ENCODE data around the gene MTFMT.
"Not testable (repeated sequence)": the region's sequence is repeated elsewhere in the genome, so short reads cannot be mapped to it uniquely, and the experiment has no call there.

MTFMT gene

DNA sequence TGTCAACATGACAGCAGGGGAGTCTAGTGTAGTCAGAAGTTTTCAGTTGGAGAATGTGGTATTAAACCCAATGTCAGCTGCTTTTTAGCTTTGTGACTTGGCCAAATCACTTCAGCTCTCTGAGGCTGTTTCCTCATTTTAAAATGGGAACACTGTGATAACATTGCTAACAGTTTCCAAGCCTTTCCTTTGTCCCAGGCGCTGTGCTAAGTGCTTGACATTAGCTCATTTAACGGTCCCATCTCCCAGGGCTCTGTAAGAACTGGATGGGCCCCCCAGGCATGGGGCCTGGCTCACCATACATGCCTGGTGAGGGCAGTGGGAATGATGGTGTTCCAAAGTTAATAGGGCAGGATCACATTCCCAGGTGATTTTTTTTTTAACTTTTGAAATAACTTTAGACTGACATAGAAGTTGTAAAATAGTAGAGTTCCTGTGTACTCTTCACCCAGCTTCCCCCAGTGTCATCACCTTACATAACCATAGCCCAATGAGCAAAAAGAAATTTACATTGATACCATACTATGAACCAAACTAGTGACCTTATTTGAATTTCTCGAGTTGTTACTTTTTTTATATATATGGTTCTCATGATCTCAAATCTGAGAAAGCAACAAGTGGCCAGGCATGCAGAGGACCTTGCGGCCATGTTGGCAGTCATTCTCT is 30.6 kb upstream of the MTFMT start:
- DNase-seq = no peak

DNA sequence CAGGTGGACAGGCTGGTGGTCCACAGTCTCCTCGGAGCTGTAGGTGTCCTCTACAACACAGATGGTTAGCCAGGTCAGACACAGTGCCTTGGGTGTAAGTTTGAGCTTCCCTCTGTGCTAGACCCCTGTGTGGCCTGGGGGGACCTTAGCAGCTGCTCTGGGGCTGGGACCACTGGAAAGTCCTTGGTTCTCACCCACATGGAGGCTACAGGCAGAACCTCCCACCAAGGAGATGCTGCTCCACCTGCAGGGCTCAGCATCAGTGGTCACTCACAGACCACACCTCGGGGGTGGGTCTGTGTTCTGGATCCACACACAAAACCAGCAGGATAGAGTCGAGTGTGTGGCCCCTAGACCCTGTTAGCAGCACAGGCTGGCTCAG is 29.9 kb upstream of the MTFMT start:
- no peak for DNase-seq

DNA sequence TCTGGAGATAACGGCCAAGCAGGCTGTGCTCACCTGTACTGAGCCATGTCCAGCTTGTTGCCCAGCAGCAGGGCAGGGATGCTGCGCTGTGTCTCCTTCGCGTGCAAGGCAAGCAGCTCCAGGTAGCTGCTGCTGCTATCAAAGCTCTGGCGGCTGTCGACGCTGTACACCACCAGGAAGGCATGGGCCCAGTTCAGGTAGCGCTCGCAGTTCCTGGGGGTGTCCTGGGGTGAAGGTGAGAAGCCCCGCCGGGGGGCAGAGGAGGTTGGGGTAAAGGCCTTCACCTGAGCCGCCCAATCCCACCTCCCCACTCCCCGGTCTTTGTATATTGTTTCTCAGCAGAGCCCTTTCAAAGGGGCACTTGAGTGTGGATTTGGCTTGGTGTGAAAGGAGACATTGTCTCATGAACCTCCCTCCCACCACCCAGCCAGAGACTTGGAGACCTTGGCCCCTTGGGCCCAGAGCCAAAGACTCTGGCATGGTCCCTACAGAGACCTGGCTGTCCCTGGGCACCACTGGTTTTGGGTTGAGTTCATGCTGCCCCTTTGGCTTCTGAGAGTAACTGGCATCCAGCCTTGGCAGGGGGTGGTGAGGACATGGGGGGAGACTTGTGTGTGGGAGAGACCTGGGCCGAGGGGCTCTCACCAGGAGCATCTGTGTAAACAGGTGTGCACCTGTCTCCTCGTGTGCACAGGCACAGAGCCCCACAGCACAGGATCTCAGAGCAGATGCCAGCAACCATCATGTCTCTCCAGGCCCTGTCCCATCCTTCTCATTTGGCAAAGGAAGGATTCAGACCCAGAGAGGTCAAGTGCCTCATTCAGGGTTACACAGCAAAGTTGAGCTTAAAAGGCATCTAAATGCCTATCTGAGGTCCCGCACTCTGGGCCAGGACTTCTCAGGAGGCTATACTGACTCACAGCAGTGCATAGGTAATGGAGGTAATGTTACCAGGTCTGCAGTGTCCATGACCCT is 29.2 kb upstream of the MTFMT start:
- no peak for DNase-seq

DNA sequence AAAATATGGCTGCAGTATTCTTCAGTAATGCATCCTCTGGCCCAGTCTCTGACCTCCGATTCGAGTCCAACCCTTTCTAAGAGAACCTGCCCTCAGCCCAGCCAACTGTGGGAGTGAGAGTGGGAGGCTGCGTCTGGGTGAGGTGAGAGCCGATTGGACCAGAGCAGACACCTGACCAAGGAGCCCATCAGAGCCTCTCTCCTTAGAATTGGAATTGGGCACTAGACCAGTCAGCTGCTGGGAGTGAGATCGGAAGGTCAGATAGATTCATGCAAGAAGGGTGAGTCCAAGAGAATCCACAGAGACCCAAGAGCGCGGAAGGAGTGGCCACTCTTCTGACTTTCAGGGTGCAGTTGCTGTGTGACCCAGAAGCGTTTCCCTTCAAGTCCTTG is 28.1 kb upstream of the MTFMT start:
- DNase-seq = no peak

DNA sequence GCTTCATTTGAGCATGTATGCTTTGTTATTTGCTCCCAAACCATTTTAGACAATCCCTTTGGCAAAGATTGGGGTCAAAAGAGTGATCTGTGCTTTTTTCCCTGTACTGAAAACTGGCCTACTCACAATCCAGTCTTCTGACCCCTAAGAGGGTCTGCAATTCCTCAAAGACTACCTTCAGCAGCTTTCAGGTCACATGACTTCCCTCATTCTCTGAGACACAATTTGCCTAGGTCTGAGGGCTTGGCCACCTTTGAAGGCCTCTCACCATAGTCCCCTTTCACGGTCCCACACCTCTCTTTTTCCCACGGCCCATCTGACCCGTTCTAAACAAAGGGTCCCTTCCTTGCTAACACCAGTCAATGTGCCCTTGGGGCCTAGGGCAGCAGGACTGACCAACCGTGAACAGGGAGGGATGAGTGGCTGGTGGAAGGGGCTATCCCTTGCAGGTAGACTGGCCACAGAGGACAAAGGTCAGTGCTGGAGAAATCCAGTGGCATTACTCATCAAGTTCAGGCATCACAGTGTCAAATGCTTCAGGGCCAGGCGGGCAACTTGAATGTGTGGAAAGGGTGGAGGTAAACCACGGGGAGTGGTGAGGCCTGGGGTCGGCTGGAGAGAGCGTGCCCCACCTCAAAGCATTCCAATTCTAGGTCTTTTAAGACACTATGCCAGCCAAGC is 27.6 kb upstream of the MTFMT start:
- DNase-seq = no peak

DNA sequence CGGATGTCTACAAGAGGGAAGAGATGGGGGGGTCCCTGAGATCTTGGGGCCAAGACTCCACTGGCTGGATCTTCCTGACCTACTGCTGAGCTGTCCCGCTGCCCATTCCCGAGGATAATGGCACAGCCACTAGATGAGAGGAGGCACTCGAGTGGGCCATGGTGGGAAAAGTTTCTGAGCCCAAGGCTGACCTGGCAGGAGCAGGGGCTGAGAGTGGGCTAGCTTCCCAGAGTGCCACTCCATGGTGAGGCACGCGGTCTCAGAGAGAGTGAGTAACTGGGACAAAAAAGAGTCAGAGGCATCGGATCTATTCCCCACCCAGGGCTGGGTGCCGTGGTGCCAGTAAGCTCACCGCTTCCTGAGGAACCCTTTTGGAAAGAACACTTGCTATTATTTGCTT is 26.7 kb upstream of the MTFMT start:
- no peak for DNase-seq

DNA sequence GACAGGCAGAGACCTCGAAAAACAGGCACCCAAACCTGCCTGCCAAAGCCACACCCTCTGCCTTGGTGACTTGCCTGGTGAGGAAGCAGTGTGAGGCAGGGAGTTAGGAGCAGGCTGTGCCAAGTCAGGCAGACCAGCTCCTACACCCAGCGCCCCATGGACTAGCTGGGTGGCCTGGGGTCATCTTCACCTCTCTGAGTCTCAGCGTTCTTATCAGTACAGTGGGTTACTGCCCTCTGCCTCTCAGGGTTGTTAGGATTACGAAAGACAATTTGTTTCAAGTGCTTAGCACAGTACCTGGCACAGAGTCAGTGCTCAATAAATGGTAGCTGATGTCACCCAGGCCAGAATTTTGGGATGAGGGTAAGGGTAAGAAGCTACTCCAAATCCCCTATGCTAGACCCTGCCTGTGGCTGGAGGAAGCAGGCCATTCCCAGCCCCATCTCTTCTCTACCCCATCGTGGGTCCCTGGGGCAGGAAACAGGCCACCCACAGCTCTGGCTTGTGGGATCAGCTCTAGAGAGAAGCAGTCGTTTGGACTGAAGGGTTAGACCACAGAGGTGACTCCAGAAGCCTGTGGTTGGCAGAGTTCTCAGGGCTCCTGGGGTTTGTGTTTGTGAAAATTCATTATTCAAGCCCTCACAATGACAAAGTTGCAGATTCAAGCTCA is 25.9 kb upstream of the MTFMT start:
- no peak for DNase-seq

DNA sequence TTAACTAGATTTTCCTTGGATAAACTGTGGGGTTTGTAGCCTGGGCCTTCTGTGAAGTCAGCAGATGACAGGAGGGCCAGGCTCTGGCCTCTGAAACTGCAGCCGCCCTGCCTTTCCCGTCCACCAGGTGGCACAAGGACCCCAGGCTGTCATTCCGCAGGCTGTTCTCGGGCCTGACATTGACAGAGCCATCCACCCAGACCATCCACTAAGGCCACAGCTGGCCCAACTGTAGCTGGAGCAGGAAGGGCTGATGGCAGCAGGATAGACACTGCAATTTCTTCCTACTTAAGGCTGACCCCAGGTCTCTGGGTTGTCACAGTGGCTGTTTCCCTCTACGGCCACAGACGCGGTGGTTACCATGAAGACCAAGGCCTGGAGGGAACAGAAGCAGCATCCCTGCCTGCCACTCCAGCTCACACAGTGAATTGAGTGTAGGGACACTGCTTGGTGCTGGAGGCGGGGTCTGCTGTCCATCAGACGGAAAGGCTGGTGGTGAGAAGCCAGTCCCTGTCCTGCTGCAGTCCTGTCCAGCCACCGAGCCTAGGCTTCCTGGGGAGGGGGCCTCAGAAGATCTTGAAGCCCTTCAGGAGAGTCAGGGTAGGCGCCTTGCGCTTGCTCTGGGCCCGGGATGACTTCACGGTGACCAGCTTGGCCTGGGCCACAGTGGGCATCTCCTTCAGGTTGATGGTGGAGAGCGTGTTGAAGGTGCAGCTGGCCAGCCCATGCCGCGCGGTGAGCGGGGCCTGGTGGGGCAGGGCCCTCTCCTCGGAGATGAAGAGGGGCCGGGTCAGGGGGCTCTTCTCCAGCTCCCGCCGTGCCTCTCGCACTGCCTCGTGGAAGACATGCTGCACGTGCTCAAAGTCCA is 25.1 kb upstream of the MTFMT start:
- peak; percentile 47 for DNase-seq

DNA sequence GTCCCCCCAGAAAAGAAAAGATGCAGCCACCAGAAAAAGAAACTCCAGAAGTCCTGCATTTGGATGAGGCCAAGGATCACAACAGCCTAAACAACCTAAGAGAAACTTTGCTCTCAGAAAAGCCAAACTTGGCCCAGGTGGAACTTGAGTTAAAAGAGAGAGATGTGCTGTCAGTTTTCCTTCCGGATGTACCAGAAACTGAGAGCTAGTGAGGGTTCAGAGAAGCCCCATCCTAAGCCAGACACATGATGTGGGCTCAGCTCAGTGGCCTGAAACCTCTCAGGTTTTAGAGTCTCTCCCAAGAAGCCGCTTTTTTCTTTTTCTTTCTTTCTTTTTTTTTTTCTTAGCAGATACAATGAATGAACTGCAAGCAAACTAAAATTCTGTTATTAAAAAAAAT is 23.5 kb upstream of the MTFMT start:
- DNase-seq = no peak

DNA sequence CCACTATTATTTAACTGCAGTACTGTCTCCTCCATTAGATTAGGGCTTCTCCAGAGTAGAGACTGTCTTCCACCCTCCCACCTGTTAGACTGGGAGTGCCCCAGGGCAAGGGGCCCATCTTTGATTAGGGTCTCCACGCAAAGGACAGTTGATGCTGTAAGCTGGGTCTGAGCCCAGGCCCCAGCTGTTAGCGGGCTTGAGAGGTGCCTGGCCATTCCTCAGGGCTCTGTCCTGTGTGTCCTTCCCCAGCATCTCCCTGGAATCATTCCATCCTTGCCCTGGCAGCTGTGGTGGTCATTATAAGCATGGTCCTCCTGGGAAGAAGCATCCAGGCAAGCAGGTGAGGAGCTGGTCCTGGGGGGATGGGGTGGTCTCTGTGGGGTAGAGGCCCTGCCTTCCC is 21.8 kb upstream of the MTFMT start:
- no peak for DNase-seq

DNA sequence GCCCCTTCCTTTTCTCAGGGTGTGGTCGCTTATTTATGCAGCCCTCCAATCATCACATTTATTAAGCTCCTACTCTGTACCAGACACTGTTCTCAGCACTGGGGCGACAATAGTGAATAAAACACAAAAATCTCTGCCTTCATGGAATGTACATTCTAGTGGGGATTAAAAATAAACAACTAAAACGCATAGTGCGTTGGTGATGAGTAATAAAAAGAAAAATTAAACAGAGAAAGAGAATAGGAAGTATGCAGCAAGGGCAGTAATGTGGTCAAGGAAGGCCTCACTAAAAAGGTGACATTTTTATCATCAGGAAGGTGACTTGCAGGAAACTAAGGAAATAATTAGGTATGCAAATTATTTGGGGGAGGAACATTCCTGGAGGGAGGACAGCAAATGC is 20.8 kb upstream of the MTFMT start:
- no peak for DNase-seq

DNA sequence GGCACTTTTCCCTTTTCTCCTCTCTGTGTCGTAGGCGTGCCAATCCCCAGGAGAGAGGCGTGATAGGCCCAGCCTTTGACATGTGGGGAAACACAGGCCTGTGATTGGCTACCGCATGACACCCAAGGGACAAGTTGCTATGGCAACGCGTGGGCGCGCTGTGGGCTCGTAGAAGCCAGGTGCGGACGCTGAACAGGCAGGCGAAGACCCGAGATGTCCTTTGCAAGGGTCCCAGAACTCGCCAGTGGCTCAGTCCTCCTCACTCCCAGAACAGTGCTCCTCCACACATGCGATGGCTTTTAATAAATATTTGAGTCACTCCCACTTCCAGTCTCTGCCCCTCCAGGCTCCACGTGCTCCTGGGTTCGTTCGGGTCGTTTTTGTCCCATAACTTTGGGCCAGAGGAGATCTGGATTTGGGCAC is 20.0 kb upstream of the MTFMT start:
- DNase-seq = peak; percentile 95

DNA sequence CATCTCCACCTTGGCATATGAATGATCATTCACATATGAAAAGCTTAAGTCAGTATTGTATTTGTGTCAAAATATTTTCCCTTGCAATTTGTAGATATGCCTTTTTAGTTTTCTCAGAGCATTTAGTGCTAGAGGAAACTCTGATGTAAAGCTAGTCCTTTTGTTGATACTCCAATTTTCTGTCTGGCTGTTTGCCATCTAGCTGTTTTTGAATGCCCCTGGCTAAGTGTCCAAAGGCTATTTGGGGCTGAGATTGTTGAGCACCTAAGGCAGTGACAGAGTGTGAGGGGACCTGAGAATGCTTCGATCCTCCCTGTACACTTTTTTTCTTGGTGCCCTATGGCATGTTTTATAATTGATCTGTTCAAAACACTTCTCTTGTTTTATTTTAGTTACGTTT is 18.8 kb upstream of the MTFMT start:
- DNase-seq = no peak

DNA sequence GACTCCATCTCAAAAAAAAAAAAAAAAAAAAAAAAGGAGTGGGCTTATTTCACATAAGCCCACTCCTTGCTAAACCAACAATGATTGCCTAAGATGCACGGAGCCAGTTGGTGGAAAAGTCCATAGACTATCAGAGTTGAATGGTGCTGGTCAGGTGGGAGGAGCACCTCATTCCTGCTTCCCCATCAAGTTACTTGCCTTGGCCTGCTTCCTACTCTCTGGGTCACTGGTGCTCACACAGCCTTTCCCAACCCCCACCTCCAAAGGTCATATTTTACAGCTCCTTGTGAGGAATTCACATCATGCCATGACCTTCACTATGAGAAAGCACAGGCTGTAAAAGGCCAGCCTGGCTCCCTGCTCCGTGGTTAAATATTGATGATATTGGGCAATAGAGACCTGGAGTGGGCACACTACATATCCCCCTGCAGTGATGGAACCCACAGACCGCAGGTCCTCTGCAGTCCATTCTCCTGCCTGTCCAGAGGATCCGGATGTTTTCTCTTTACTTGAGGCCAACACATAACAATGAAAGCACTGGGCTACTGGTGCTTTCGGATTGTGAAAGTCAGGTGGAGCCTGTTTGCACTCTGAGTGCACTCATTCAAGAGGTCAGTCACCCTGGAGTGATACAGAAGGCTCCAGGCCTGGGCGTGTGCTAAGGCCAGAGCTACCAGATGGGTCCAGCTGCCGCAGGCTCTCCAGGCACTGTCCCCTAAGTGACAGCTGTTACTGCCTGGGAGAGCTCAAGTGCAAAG is 15.5 kb upstream of the MTFMT start, which contains the start of gene SLC51B:
Gene SLC51B, plus strand, starts transcription at position 664 of the 758 bp plus-strand sequence. CDS start 4,618 bp downstream, outside the sequence.
- DNase-seq = no peak

DNA sequence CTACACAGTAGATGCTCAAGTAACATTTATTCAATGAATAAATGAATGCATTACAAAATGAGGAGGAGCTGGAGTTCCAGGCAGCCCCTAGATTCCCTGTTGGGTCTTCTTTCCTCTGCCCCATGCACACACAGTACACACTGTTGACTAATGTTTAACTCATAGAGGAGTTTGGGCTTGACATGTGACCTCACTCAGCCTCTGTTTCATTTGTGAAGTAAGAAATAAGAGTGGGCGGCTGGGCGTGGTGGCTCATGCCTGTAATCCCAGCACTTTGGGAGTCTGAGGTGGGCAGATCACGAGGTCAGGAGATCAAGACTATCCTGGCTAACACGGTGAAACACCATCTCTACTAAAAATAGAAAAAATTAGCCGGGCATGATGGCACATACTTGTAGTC is 14.8 kb upstream of the MTFMT start:
- DNase-seq = not testable (repeated sequence)

DNA sequence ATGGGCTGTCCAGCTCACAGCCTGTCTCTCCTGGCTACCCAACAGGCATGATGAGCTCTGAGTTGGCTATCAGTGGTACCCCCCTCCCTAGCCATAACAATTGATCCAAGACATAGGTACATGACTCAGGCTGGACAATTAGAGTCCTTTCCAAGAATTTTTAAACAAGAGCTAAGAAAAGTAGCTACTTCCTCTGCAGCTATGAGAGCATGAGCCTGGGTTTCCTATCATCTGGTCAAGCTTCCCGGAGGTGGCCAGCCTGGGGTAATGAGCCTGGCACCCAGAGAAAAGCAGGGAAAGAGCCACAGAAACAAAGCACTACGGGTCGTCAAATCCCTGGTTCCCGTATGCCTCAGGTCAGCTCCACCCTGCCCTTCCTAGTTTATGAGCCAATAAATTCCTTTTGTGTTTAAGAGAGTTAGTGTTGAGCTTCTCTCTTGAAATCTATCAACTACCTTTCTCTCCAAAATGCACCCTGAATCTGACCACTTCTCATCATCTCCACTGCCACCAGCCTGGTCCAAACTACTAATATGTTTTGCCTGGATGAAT is 13.4 kb upstream of the MTFMT start:
- no peak for DNase-seq

DNA sequence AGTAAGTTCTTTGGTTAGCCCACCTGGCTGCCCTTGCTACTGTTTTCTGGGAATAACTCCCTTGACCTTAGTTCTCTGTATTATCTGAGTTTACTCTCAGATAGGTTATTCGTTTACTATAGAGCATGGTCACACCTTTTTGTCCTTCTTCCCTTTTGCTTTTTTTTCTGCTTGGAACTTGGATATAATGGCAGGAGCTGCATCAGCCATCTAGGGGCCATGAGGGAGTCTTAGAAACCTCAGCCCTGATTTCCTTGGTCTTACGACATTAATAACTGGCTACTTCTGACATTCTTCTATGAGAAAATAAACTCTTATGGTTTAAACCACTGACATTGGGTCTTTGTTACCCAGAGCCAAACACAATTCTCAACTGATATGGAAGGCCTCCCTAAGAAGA is 12.3 kb upstream of the MTFMT start:
- DNase-seq = no peak

DNA sequence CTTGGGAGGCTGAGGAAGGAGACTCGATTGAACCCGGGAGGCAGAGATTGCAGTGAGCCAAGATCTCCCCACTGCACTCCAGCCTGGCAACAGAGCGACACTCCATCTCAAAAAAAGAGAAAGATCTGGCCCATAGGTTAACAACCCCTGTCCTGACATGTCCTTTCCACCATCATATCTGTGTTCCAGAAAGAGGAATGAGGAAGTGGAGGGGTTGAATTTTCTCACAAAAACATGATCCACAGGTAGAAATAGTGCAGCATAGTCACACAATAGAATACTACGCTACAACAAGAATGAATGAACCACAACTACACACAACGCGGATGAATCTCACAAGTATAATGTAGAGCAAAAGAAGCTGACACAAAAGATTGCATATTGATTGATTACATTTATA is 11.0 kb upstream of the MTFMT start:
- no peak for DNase-seq

DNA sequence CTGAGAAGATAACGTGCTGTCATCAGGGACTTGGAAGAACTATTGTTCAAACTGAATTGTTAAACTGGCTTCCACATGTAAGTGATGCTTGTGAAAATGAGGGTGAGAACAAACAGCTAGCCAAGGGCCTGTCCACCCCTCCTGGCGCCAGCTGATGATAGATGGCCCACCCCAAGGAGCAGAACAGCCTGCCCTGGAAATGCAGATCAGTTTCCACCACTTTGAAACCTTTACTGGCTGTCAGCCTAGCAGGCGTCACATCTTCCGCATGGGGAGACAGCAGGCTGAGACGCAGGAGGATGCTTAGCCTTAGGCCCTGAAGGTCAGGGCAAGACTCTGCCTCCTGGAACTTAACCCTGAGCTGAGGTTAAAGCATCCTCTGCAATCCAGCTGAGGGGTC is 9.4 kb upstream of the MTFMT start:
- DNase-seq = no peak

DNA sequence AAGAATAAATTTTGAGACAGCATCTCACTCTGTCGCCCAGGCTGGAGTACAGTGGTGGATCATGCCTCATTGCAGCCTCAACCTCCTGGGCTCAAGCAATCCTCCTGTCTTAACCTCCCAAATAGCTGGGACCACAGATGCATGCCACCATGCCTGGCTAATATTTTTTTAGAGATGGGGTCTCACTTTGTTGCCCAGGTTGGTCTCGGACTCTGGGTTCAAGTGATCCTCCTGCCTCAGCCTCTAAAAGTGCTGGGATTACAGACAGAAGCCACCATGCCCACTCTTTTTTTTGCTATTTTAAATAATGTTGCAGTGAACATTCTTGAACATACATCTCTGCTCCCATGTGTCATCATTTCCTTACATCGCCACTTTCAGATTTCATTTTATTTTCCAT is 9.0 kb upstream of the MTFMT start:
- DNase-seq = no peak

DNA sequence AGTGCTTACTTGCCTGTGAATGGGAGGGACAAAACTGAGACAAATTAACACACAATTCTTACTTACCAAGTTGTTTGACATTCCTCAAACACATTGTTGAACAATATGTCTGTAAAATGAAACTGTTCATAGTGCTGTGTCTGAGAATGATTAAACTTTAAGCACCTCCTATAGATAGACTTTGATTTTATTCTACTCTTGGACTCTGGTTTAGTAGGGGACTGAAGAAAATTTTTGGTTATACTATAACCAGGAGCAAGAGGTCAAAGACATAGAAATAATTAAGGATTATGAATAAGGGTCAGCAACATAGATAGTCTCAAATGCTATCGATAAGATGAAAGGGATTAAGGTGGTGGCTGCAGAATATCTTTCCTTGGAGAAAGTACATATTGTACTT is 7.9 kb upstream of the MTFMT start:
- DNase-seq = no peak
